ENCODE data around the gene ARSA.
"Not testable (repeated sequence)": the region's sequence is repeated elsewhere in the genome, so short reads cannot be mapped to it uniquely, and the experiment has no call there.

The ARSA gene

DNA sequence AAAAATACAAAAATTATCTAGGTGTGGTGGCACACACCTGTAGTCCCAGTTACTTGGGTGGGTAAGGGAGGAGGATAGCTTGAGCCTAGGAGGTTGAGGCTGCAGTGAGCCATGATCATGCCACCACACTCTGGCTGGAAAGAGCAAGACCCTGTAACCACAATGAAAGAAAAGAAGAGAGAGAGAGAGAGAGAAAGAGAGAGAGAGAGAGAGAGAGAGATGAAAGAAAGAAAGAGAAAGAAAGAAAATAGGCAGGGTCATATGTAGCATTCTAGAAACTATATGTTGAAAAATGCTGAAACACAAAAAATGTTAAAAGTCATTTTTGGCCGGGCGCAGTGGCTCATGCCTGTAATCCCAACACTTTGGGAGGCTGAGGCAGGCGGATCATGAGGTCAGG, 13.7 kb downstream of the ARSA start:
- not testable (repeated sequence) for H3K4me1 ChIP-seq (ENCODE audit: insufficient read depth, low read length); H3K9ac ChIP-seq (ENCODE audit: low read depth, low read length); H3K27ac ChIP-seq (ENCODE audit: low read depth, low read length); H3K36me3 ChIP-seq (ENCODE audit: insufficient read depth, low read length); H3K4me3 ChIP-seq (ENCODE audit: low read length); H3K9me3 ChIP-seq (ENCODE audit: insufficient read depth, low read depth, low read length)
- WGBS, result 93% methylated on average over 3 of the region's 3 CpGs
- H3K27me3 ChIP-seq (ENCODE audit: insufficient read depth, low read length), result peaks cover 15% of the 10 kb centered on the region

- no peaks in the 10 kb centered on the region for H3K9me3 ChIP-seq (ENCODE audit: insufficient read depth, low read depth, low read length)
- peaks cover 15% of the 10 kb centered on the region for H3K27me3 ChIP-seq (ENCODE audit: insufficient read depth, low read length)
- WGBS, result 88% methylated on average over 22 of the region's 22 CpGs
- H3K9ac ChIP-seq (ENCODE audit: low read depth, low read length), result no peak overlapping the region
- H3K27ac ChIP-seq (ENCODE audit: low read depth, low read length), result no peak overlapping the region
- no peak overlapping the region for H3K4me3 ChIP-seq (ENCODE audit: low read length)
- no peaks in the 10 kb centered on the region for H3K4me1 ChIP-seq (ENCODE audit: insufficient read depth, low read length)
- H3K36me3 ChIP-seq (ENCODE audit: insufficient read depth, low read length), result no peaks in the 10 kb centered on the region
These were observed 14.5 kb downstream of the ARSA start for GRCh38 chr22:50613291-50613981.

DNA sequence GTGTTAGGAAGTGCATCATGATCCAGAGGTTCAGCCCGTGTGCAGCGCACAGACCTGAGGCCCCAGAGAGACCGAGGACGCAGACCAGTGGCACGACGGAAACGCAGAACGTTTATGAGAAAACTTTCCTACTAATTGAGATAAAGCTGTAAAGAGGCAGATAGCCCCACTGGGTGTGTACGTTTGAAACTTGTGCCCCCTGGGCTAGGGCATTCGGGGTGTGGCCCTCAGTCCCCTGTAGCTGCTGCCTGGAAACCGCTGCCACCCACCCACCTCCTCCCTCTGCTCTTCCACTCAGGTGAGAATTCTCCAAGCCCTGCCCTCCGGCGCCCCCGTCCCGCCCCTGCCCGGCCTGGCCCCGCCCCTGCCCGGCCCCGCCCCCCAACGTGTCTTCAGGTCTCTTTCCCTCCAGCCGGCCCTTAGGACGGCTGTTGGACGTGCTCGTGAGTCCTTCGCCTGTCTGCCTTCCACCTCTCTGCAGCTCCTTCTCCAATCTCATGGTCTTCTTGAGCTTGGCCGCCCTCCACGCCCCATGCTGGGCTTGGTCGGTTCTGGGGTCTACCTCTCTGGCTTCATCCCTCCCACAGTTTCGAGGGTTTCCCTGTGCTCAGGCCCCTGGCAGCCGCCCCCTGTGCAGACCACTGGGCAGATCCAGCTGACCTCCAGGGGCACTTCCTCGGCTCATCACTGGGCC, 15.3 kb downstream of the ARSA start:
- H3K9ac ChIP-seq (ENCODE audit: low read depth, low read length), result no peak overlapping the region
- no peaks in the 10 kb centered on the region for H3K4me1 ChIP-seq (ENCODE audit: insufficient read depth, low read length)
- H3K9me3 ChIP-seq (ENCODE audit: insufficient read depth, low read depth, low read length), result no peaks in the 10 kb centered on the region
- no peaks in the 10 kb centered on the region for H3K36me3 ChIP-seq (ENCODE audit: insufficient read depth, low read length)
- no peak overlapping the region for H3K27ac ChIP-seq (ENCODE audit: low read depth, low read length)
- H3K4me3 ChIP-seq (ENCODE audit: low read length), result no peak overlapping the region
- peaks cover 16% of the 10 kb centered on the region for H3K27me3 ChIP-seq (ENCODE audit: insufficient read depth, low read length)
- 42% methylated on average over 31 of the region's 31 CpGs for WGBS

GRCh38 chr22:50612168-50612527, 15.8 kb downstream of the ARSA start:
- WGBS, result 80% methylated on average over 6 of the region's 6 CpGs
- Histone ChIP-seq H3K36me3 (ENCODE audit: insufficient read depth, low read length) (no peaks in the 10 kb centered on the region), H3K4me3 (ENCODE audit: low read length) (no peak overlapping the region), H3K4me1 (ENCODE audit: insufficient read depth, low read length) (no peaks in the 10 kb centered on the region), H3K9me3 (ENCODE audit: insufficient read depth, low read depth, low read length) (no peaks in the 10 kb centered on the region), H3K27ac (ENCODE audit: low read depth, low read length) (no peak overlapping the region), H3K9ac (ENCODE audit: low read depth, low read length) (no peak overlapping the region), H3K27me3 (ENCODE audit: insufficient read depth, low read length) (peaks cover 22% of the 10 kb centered on the region)

DNA sequence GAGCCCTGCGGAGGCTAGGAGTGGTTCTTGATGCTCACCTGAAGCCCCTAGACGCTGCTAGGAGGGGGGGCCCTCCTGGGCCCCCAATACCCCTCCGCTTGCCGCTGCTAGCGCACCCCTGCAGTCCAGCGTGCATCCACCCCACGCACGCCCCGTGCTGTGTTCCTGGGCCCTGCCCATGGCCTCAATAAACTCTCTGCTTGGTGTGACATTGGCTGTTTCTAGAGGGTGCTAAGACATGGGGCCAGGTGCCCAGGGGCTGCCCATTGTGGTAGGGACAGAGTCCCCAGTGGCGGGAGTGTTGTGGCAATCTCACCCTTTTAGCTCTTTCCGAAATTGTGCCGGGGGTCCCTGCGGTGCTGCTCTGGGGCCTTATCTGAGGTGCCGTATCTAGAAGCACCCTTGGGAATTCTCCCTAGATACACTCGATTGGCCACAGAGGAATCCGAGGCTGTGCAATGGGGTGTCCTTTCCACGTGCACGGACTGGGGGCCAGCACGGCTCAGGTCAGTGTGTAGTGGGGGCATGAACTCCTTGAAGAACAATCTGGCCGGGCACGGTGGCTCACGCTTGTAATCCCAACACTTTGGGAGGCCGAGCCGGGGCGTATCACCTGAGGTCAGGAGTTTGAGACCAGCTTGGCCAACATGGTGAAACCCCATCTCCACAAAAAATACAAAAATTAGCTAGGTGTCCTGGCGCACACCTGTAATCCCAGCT, 16.5 kb downstream of the ARSA start:
- WGBS, result 92% methylated on average over 26 of the region's 26 CpGs
- H3K27me3 ChIP-seq (ENCODE audit: insufficient read depth, low read length), result peaks cover 27% of the 10 kb centered on the region
- H3K4me3 ChIP-seq (ENCODE audit: low read length), result no peak overlapping the region
- H3K9me3 ChIP-seq (ENCODE audit: insufficient read depth, low read depth, low read length), result no peaks in the 10 kb centered on the region
- H3K36me3 ChIP-seq (ENCODE audit: insufficient read depth, low read length), result no peaks in the 10 kb centered on the region
- no peaks in the 10 kb centered on the region for H3K4me1 ChIP-seq (ENCODE audit: insufficient read depth, low read length)
- no peak overlapping the region for H3K9ac ChIP-seq (ENCODE audit: low read depth, low read length)
- no peak overlapping the region for H3K27ac ChIP-seq (ENCODE audit: low read depth, low read length)

- Histone ChIP-seq H3K27me3 (ENCODE audit: insufficient read depth, low read length) (peaks cover 36% of the 10 kb centered on the region), H3K4me1 (ENCODE audit: insufficient read depth, low read length) (no peaks in the 10 kb centered on the region), H3K9ac (ENCODE audit: low read depth, low read length) (no peak overlapping the region), H3K36me3 (ENCODE audit: insufficient read depth, low read length) (no peaks in the 10 kb centered on the region), H3K9me3 (ENCODE audit: insufficient read depth, low read depth, low read length) (no peaks in the 10 kb centered on the region), H3K4me3 (ENCODE audit: low read length) (no peak overlapping the region), H3K27ac (ENCODE audit: low read depth, low read length) (no peak overlapping the region)
- 89% methylated on average over 17 of the region's 17 CpGs for WGBS
These were observed 17.4 kb downstream of the ARSA start for GRCh38 chr22:50610581-50610980.

GRCh38 chr22:50610041-50610451, 17.9 kb downstream of the ARSA start:
- H3K27me3 ChIP-seq (ENCODE audit: insufficient read depth, low read length), result peaks cover 42% of the 10 kb centered on the region
- H3K27ac ChIP-seq (ENCODE audit: low read depth, low read length), result no peak overlapping the region
- no peak overlapping the region for H3K4me3 ChIP-seq (ENCODE audit: low read length)
- no peaks in the 10 kb centered on the region for H3K36me3 ChIP-seq (ENCODE audit: insufficient read depth, low read length)
- H3K4me1 ChIP-seq (ENCODE audit: insufficient read depth, low read length), result no peaks in the 10 kb centered on the region
- no peaks in the 10 kb centered on the region for H3K9me3 ChIP-seq (ENCODE audit: insufficient read depth, low read depth, low read length)
- whole genome bisulfite sequencing, result 84% methylated on average over 11 of the region's 11 CpGs
- H3K9ac ChIP-seq (ENCODE audit: low read depth, low read length), result no peak overlapping the region

GRCh38 chr22:50609599-50609998, 18.4 kb downstream of the ARSA start:
- no peaks in the 10 kb centered on the region for H3K4me1 ChIP-seq (ENCODE audit: insufficient read depth, low read length)
- no peak overlapping the region for H3K9ac ChIP-seq (ENCODE audit: low read depth, low read length)
- no peak overlapping the region for H3K4me3 ChIP-seq (ENCODE audit: low read length)
- no peaks in the 10 kb centered on the region for H3K9me3 ChIP-seq (ENCODE audit: insufficient read depth, low read depth, low read length)
- peaks cover 46% of the 10 kb centered on the region for H3K27me3 ChIP-seq (ENCODE audit: insufficient read depth, low read length)
- no peak overlapping the region for H3K27ac ChIP-seq (ENCODE audit: low read depth, low read length)
- 86% methylated on average over 12 of the region's 12 CpGs for WGBS
- no peaks in the 10 kb centered on the region for H3K36me3 ChIP-seq (ENCODE audit: insufficient read depth, low read length)

DNA sequence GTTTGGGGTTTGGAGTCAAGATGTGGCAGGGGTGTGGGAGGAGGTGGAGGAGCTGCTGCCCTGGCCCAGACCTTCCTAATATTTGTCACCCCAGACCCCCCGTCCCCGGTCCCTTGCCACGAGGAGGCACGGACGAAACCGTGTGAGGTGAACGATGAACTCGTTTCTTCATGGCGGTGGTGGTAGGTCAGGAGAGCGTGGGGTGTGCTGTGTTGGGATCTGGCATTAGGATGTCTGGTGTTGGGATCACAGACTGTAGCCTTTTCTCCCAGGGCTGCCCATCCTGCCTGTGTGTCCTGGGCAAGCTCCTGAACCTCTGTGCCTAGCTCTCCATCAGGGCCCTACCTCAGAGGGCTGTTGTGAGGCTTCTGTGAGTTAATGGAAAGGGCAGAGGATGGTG, 19.0 kb downstream of the ARSA start:
- H3K27ac ChIP-seq (ENCODE audit: low read depth, low read length), result no peak overlapping the region
- no peaks in the 10 kb centered on the region for H3K9me3 ChIP-seq (ENCODE audit: insufficient read depth, low read depth, low read length)
- 92% methylated on average over 10 of the region's 10 CpGs for WGBS
- no peaks in the 10 kb centered on the region for H3K4me1 ChIP-seq (ENCODE audit: insufficient read depth, low read length)
- no peak overlapping the region for H3K4me3 ChIP-seq (ENCODE audit: low read length)
- no peaks in the 10 kb centered on the region for H3K36me3 ChIP-seq (ENCODE audit: insufficient read depth, low read length)
- peaks cover 52% of the 10 kb centered on the region for H3K27me3 ChIP-seq (ENCODE audit: insufficient read depth, low read length)
- no peak overlapping the region for H3K9ac ChIP-seq (ENCODE audit: low read depth, low read length)

DNA sequence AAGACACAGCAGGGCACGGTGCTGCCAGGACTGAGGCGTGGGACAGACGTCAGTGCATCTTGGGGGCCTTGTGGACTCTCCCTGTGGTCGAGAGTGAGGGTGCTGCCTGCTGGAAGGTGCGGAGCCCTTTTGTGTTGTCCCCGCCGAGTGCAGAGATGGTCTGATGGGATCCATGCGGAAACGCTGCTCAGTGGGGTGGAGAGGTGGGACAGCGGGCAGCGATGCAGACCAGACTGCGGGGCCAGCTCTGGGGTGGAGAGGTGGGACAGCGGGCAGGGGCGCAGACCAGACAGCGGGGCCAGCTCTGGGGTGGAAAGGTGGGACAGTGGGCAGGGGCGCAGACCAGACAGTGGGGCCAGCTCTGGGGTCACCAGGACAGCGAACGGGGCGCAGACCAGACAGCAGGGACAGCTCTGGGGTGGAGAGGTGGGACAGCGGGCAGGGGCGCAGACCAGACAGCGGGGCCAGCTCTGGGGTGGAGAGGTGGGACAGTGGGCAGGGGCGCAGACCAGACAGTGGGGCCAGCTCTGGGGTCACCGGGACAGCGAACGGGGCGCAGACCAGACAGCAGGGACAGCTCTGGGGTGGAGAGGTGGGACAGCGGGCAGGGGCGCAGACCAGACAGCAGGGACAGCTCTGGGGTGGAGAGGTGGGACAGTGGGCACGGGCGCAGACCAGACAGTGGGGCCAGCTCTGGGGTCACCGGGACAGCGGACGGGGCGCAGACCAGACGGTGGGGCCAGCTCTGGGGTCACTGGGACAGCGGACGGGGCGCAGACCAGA, 19.7 kb downstream of the ARSA start:
- not testable (repeated sequence) for H3K4me1 ChIP-seq (ENCODE audit: insufficient read depth, low read length); H3K9ac ChIP-seq (ENCODE audit: low read depth, low read length); H3K4me3 ChIP-seq (ENCODE audit: low read length); H3K36me3 ChIP-seq (ENCODE audit: insufficient read depth, low read length); H3K27ac ChIP-seq (ENCODE audit: low read depth, low read length); H3K9me3 ChIP-seq (ENCODE audit: insufficient read depth, low read depth, low read length)
- H3K27me3 ChIP-seq (ENCODE audit: insufficient read depth, low read length), result peaks cover 56% of the 10 kb centered on the region
- WGBS, result 89% methylated on average over 39 of the region's 39 CpGs

GRCh38 chr22:50607659-50608020, 20.3 kb downstream of the ARSA start:
- Histone ChIP-seq H3K9ac (ENCODE audit: low read depth, low read length) (no peak overlapping the region), H3K4me3 (ENCODE audit: low read length) (no peak overlapping the region), H3K36me3 (ENCODE audit: insufficient read depth, low read length) (no peaks in the 10 kb centered on the region), H3K27ac (ENCODE audit: low read depth, low read length) (no peak overlapping the region), H3K9me3 (ENCODE audit: insufficient read depth, low read depth, low read length) (no peaks in the 10 kb centered on the region), H3K27me3 (ENCODE audit: insufficient read depth, low read length) (peaks cover 57% of the 10 kb centered on the region), H3K4me1 (ENCODE audit: insufficient read depth, low read length) (no peaks in the 10 kb centered on the region)
- WGBS, result 89% methylated on average over 6 of the region's 6 CpGs
